Measurements from ENCODE around the gene ZMIZ1. TPM values are rescaled to one million over a fixed set of nuclear protein-coding genes. Genes with fewer than 3 reads are reported as not detected.

Gene ZMIZ1
- polyA plus RNA-seq, 2 donors: 29.2 to 29.7 TPM

DNA sequence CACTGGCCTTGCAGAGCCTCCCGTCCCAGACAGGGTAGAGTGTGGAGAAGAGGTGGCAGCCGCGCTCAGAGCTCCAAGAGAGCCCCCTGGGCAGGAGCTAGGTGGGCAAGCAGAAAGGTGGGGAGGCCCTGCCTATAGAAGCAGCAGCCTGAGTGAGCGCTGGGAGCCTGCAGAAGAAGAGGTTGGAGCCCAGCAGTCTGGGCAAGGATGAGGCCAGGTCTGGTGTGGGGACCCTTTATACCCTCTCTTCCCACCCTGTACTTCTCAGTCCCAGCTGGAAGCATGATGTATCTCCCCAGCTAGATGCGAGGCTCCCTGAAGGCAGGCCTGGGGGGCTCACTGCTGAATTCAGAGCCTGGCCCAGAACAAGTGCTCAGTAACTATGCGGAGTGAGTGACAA is 44.5 kb upstream of the ZMIZ1 start:
- 96 to 98% methylated on average over 6 of the region's 6 CpGs for WGBS, 2 donors
- Histone ChIP-seq H3K4me1 (ENCODE audit: control insufficient read depth in 2 of 2, insufficient read depth in 2 of 2, low read length in 1 of 2) (peaks cover 8 to 13% of the 10 kb centered on the region in 2 donors), H3K27ac (ENCODE audit: low read depth in 2 of 2, low read length in 1 of 2) (no peak overlapping the region), H3K36me3 (ENCODE audit: control insufficient read depth in 2 of 2, insufficient read depth in 2 of 2, low read length in 1 of 2) (no peaks in the 10 kb centered on the region), H3K27me3 (ENCODE audit: control insufficient read depth in 1 of 2, insufficient read depth in 2 of 2, low read length in 2 of 2) (no peaks in the 10 kb centered on the region), H3K9me3 (ENCODE audit: control insufficient read depth in 2 of 2, insufficient read depth in 1 of 2, low read depth in 1 of 2, low read length in 1 of 2) (no peaks in the 10 kb centered on the region), H3K4me3 (ENCODE audit: low read depth in 1 of 2, low read length in 2 of 2) (no peak overlapping the region)

DNA sequence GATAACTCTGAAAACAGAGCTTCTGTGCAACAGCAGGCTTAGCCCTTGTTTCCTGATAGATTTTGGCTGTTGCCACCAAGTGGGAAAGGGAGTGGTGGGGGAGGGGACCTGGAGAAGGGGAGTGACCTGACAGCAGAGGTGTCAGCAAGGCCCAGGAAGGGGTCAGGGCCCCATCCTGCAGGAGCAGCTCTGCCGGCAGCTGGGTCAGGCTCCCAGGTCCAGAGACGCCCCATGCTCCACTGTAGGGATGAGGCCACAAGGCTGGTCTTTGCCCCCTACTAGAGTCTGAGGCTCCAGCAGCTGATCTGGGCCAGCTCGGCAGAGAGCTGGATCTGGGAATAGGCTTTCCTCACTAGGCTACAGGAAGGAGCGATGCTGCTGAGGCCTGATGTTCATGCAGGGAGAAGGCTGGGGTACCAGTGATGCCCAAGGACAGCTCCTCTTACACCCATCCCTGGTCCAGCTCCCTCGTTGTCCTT is 44.0 kb upstream of the ZMIZ1 start:
- WGBS, 2 donors: 85 to 86% methylated on average over 5 of the region's 5 CpGs
- Histone ChIP-seq H3K27me3 (ENCODE audit: control insufficient read depth in 1 of 2, insufficient read depth in 2 of 2, low read length in 2 of 2) (no peaks in the 10 kb centered on the region), H3K27ac (ENCODE audit: low read depth in 2 of 2, low read length in 1 of 2) (no peak overlapping the region), H3K36me3 (ENCODE audit: control insufficient read depth in 2 of 2, insufficient read depth in 2 of 2, low read length in 1 of 2) (no peaks in the 10 kb centered on the region), H3K4me3 (ENCODE audit: low read depth in 1 of 2, low read length in 2 of 2) (no peak overlapping the region), H3K9me3 (ENCODE audit: control insufficient read depth in 2 of 2, insufficient read depth in 1 of 2, low read depth in 1 of 2, low read length in 1 of 2) (no peaks in the 10 kb centered on the region), H3K4me1 (ENCODE audit: control insufficient read depth in 2 of 2, insufficient read depth in 2 of 2, low read length in 1 of 2) (peaks cover 8 to 11% of the 10 kb centered on the region in 2 donors)

DNA sequence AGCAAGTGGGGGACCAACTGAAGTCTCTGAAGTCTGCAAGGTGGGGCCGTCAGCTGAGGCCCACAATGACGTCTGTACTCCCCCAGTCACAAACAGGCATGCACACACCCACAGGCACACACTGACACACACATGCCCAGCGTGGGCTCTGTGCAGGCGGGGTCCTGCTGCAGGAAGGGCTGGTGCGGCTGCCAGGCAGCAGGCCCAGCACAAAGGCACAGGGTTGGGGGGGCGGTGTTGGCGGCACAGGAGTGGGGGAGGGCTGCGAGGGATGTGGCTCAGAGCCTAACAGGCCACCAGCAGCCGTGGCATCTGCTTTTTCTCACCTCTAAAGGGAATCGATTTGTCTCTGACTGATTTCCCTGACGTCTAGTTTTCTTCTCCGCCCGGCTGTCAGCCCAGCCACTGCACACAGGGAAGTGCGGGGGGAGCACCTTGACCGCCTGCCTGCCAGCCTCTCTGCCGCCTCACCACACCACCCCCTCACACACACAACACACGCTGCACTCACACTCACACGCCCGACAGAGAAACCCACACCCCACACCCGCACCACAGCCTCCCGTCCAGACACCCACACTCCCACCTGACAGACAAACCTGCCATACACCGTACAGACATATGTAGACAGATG is 43.5 kb upstream of the ZMIZ1 start:
- Histone ChIP-seq H3K9me3 (ENCODE audit: control insufficient read depth in 2 of 2, insufficient read depth in 1 of 2, low read depth in 1 of 2, low read length in 1 of 2) (no peaks in the 10 kb centered on the region), H3K4me3 (ENCODE audit: low read depth in 1 of 2, low read length in 2 of 2) (no peak overlapping the region), H3K4me1 (ENCODE audit: control insufficient read depth in 2 of 2, insufficient read depth in 2 of 2, low read length in 1 of 2) (peaks cover 7 to 8% of the 10 kb centered on the region in 2 donors), H3K27ac (ENCODE audit: low read depth in 2 of 2, low read length in 1 of 2) (no peak overlapping the region), H3K36me3 (ENCODE audit: control insufficient read depth in 2 of 2, insufficient read depth in 2 of 2, low read length in 1 of 2) (no peaks in the 10 kb centered on the region), H3K27me3 (ENCODE audit: control insufficient read depth in 1 of 2, insufficient read depth in 2 of 2, low read length in 2 of 2) (no peaks in the 10 kb centered on the region)
- whole genome bisulfite sequencing, 2 donors: 39 to 43% methylated on average over 18 to 22 of the region's 22 CpGs

DNA sequence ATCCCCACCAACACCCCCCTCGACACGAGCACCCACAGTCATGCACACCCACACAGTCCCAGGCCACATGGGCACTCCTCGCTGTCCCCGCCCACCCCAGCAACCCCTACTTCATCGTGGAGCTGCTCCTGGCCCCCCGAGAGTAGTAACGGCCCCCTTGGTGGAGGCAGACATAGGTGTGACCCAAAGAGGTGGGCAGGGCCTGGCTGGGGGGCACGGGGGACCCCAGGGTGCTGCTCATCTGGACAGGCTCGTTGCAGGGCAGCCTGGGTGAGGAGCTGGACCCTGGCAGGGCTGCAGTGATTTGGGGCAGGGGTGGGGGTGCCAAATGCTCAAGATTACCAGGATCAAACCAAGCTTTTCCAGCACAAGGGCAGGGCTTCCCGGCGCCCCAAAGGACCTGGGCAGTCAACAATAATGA is 42.4 kb upstream of the ZMIZ1 start:
- WGBS, 2 donors: 89 to 91% methylated on average over 11 of the region's 11 CpGs
- H3K27me3 ChIP-seq (ENCODE audit: control insufficient read depth in 1 of 2, insufficient read depth in 2 of 2, low read length in 2 of 2): no peaks in the 10 kb centered on the region
- H3K4me3 ChIP-seq (ENCODE audit: low read depth in 1 of 2, low read length in 2 of 2): no peak overlapping the region
- no peak overlapping the region for H3K27ac ChIP-seq (ENCODE audit: low read depth in 2 of 2, low read length in 1 of 2)
- no peaks in the 10 kb centered on the region for H3K36me3 ChIP-seq (ENCODE audit: control insufficient read depth in 2 of 2, insufficient read depth in 2 of 2, low read length in 1 of 2)
- peaks cover 7 to 8% of the 10 kb centered on the region in 2 donors for H3K4me1 ChIP-seq (ENCODE audit: control insufficient read depth in 2 of 2, insufficient read depth in 2 of 2, low read length in 1 of 2)
- no peaks in the 10 kb centered on the region for H3K9me3 ChIP-seq (ENCODE audit: control insufficient read depth in 2 of 2, insufficient read depth in 1 of 2, low read depth in 1 of 2, low read length in 1 of 2)

DNA sequence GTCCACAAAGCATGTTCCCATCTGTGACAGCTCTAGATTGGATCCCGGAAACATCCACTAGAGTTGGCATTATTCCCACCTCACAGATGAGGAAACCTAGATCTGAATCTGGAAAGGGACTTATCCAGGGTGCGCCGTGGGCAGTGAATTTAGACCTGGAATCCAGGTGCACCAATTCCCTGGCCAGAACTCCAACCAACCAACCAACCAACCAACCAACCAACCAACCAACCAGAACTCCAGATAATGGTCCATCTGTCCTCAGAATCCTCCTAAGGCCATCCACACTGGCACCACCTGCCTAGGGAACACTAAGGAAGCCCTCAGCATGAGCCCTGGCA is 42.0 kb upstream of the ZMIZ1 start:
- H3K4me3 ChIP-seq (ENCODE audit: low read depth in 1 of 2, low read length in 2 of 2): no peak overlapping the region
- no peaks in the 10 kb centered on the region for H3K27me3 ChIP-seq (ENCODE audit: control insufficient read depth in 1 of 2, insufficient read depth in 2 of 2, low read length in 2 of 2)
- 91 to 94% methylated on average over 3 of the region's 3 CpGs for WGBS, 2 donors
- no peak overlapping the region for H3K27ac ChIP-seq (ENCODE audit: low read depth in 2 of 2, low read length in 1 of 2)
- peaks cover 4 to 8% of the 10 kb centered on the region in 2 donors for H3K4me1 ChIP-seq (ENCODE audit: control insufficient read depth in 2 of 2, insufficient read depth in 2 of 2, low read length in 1 of 2)
- H3K9me3 ChIP-seq (ENCODE audit: control insufficient read depth in 2 of 2, insufficient read depth in 1 of 2, low read depth in 1 of 2, low read length in 1 of 2): no peaks in the 10 kb centered on the region
- H3K36me3 ChIP-seq (ENCODE audit: control insufficient read depth in 2 of 2, insufficient read depth in 2 of 2, low read length in 1 of 2): no peaks in the 10 kb centered on the region

DNA sequence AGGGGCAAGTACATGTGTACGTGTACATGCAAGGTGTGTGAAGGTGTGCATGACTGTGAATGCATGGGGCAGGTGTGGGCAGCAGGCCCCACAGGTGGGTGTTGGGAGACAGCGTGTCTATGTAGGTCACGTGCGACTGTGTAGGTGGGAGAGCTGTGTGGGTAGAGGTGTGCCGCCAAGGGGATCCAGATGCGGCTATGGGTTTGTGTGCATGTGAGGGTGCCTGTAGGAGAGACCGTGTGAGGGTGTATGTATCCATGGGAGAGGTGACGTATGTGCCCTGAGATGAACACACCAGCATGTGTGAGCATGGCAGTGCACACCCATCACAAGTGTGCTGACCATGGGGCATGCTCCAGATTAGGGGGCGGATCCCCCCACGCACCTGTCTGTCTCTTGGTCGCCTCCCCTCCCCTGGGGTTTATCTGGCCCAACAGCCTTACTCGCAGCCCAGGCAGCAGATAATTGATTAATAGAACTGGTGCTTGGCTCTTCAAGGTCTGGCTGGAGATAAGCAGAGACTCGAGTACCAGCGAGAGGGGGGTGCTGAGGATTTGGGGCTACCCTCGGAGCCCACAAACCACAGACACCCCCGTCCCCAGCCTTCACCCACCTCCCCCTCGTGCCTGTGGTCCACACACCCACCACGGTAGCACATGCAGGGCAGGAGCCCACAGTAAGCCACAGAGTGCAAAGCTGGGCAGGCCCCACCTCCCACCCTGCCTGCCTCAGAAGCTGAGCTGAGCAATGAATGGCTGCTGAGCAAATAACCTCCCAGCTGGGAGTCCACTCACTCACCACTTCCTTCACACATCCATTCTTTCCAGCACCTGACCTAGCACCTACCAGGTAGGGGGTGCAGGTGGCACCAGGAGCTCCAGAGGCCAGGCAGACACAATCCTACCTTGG is 41.4 kb upstream of the ZMIZ1 start:
- WGBS, 2 donors: 60 to 73% methylated on average over 18 of the region's 18 CpGs
- no peak overlapping the region for H3K4me3 ChIP-seq (ENCODE audit: low read depth in 1 of 2, low read length in 2 of 2)
- H3K9me3 ChIP-seq (ENCODE audit: control insufficient read depth in 2 of 2, insufficient read depth in 1 of 2, low read depth in 1 of 2, low read length in 1 of 2): no peaks in the 10 kb centered on the region
- peaks cover 0 to 8% of the 10 kb centered on the region in 2 donors for H3K4me1 ChIP-seq (ENCODE audit: control insufficient read depth in 2 of 2, insufficient read depth in 2 of 2, low read length in 1 of 2)
- no peaks in the 10 kb centered on the region for H3K36me3 ChIP-seq (ENCODE audit: control insufficient read depth in 2 of 2, insufficient read depth in 2 of 2, low read length in 1 of 2)
- no peak overlapping the region for H3K27ac ChIP-seq (ENCODE audit: low read depth in 2 of 2, low read length in 1 of 2)
- H3K27me3 ChIP-seq (ENCODE audit: control insufficient read depth in 1 of 2, insufficient read depth in 2 of 2, low read length in 2 of 2): no peaks in the 10 kb centered on the region

DNA sequence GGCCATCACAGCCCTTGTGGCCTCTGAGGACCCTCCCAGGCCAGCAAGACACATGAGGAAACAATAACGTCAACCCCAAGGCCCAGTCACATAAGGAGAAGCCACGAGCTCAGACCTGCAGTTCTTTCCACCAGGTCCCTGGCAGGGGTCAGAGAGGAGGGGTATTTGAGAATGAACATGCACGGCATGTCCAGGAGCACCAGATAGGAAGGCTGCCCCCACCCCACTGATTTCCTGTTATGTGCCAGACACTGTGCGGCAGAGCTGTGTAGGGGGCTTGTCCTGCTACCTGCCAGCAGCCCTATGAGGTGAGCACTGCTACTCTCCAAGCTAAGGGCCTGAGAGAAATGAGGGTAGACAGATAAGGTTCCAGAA is 40.7 kb upstream of the ZMIZ1 start:
- no peaks in the 10 kb centered on the region for H3K9me3 ChIP-seq (ENCODE audit: control insufficient read depth in 2 of 2, insufficient read depth in 1 of 2, low read depth in 1 of 2, low read length in 1 of 2)
- no peak overlapping the region for H3K4me3 ChIP-seq (ENCODE audit: low read depth in 1 of 2, low read length in 2 of 2)
- peaks cover 0 to 4% of the 10 kb centered on the region in 2 donors for H3K4me1 ChIP-seq (ENCODE audit: control insufficient read depth in 2 of 2, insufficient read depth in 2 of 2, low read length in 1 of 2)
- H3K36me3 ChIP-seq (ENCODE audit: control insufficient read depth in 2 of 2, insufficient read depth in 2 of 2, low read length in 1 of 2): no peaks in the 10 kb centered on the region
- no peak overlapping the region for H3K27ac ChIP-seq (ENCODE audit: low read depth in 2 of 2, low read length in 1 of 2)
- no peaks in the 10 kb centered on the region for H3K27me3 ChIP-seq (ENCODE audit: control insufficient read depth in 1 of 2, insufficient read depth in 2 of 2, low read length in 2 of 2)
- 85 to 86% methylated on average over 4 of the region's 4 CpGs for WGBS, 2 donors

DNA sequence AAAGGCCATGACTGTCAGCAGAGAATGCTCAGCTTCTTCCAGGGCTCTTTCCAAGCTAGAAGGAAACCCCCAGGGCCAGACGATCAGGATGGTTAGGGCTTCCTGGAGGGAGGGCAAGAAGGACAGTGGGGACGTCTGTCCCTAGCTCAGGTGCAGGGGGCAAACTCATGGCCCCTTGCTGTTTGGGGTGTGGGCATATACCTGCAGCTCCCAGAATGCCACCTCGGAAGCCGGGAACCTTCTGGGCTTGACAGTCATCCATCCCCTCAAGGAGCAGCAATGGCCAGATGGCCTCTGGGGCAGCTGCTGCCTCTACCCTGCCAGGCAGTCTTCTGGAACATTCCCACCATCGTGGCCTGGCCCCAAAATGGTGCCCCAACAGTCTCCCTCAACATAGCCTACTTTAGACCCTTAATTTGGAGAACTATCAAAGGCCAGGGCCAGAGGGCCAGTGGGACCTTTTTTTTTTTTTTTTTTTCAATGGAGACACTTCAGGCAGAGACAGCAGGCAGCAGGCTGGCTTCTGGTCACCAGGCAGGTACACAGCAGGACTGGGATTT is 40.2 kb upstream of the ZMIZ1 start:
- no peak overlapping the region for H3K4me3 ChIP-seq (ENCODE audit: low read depth in 1 of 2, low read length in 2 of 2)
- H3K4me1 ChIP-seq (ENCODE audit: control insufficient read depth in 2 of 2, insufficient read depth in 2 of 2, low read length in 1 of 2): peaks cover 0 to 3% of the 10 kb centered on the region in 2 donors
- WGBS, 2 donors: 90 to 91% methylated on average over 5 of the region's 5 CpGs
- no peaks in the 10 kb centered on the region for H3K36me3 ChIP-seq (ENCODE audit: control insufficient read depth in 2 of 2, insufficient read depth in 2 of 2, low read length in 1 of 2)
- no peak overlapping the region for H3K27ac ChIP-seq (ENCODE audit: low read depth in 2 of 2, low read length in 1 of 2)
- H3K27me3 ChIP-seq (ENCODE audit: control insufficient read depth in 1 of 2, insufficient read depth in 2 of 2, low read length in 2 of 2): no peaks in the 10 kb centered on the region
- H3K9me3 ChIP-seq (ENCODE audit: control insufficient read depth in 2 of 2, insufficient read depth in 1 of 2, low read depth in 1 of 2, low read length in 1 of 2): no peaks in the 10 kb centered on the region

DNA sequence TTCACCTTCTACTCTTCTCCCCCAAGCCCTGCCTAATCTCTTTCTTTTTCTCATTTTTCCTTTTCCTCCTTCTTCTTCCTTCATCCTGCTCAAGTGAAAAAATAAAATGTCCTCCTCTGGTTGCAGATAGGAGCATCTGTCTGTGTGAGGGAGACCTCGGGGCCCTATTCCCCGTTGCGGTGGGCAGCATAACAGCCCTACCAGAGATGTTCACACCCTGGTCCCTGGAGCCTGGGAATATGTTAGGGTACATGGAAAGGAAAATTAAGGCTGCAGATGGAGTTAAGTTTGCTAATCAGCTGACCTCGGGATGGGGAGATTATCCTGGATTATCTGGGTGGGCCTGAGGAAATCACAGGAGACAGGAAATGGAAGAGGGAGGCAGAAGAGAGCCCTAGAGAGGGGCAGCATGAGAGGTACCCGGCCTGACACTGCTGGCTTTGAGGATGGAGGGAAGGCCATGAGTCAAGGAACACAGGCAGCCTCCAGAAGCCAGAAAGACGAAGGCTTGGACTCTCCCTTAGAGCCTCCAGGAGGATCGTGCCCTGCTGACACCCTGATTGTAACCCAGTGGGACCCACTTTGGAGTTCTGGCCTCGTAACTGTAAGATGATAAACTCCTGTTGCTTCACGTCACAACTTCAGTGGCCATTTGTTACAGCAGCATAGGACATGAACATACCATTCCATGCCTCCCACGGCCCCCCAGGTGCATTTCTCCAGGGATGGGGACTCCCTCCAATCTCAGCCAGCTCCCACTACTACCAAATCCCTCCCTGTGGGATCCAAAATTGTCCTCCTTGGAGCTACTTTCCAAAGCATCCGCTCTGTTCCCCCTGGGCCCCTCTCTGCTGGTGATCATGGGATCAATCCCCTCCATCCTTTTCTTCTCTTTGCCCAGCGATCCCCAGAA is 39.0 kb upstream of the ZMIZ1 start:
- WGBS, 2 donors: 88 to 89% methylated on average over 12 of the region's 12 CpGs
- H3K4me3 ChIP-seq (ENCODE audit: low read depth in 1 of 2, low read length in 2 of 2): no peak overlapping the region
- no peaks in the 10 kb centered on the region for H3K27me3 ChIP-seq (ENCODE audit: control insufficient read depth in 1 of 2, insufficient read depth in 2 of 2, low read length in 2 of 2)
- H3K36me3 ChIP-seq (ENCODE audit: control insufficient read depth in 2 of 2, insufficient read depth in 2 of 2, low read length in 1 of 2): no peaks in the 10 kb centered on the region
- H3K9me3 ChIP-seq (ENCODE audit: control insufficient read depth in 2 of 2, insufficient read depth in 1 of 2, low read depth in 1 of 2, low read length in 1 of 2): no peaks in the 10 kb centered on the region
- H3K27ac ChIP-seq (ENCODE audit: low read depth in 2 of 2, low read length in 1 of 2): no peak overlapping the region
- H3K4me1 ChIP-seq (ENCODE audit: control insufficient read depth in 2 of 2, insufficient read depth in 2 of 2, low read length in 1 of 2): no peaks in the 10 kb centered on the region

Measured in esophagus (tissue), 2 donors.